NCI-H1436 treated with DMSO at 0.1 percent for 48 hours (cell line): Measurements from ENCODE around the gene NKX2-1.
A peak's percentile ranks its signal among the peaks of the same experiment; 100 is the strongest.
"Not testable (repeated sequence)": the region's sequence is repeated elsewhere in the genome, so short reads cannot be mapped to it uniquely, and the experiment has no call there.

Experiments
- DNase-seq: peaks from one replicate; lab custom pipeline; 2025; lab: John Stamatoyannopoulos, UW

The NKX2-1 gene

GRCh38 chr14:36519431-36520321 lies at the start of gene NKX2-1:
NKX2-1 (minus strand) TSS chr14:36520232; CDS start chr14:36520129, 103 bp downstream.
- peak; percentile 72 for DNase-seq

- peak; percentile 63 for DNase-seq
Observed at GRCh38 chr14:36556811-36557433, 36.9 kb upstream of the NKX2-1 start.

- DNase-seq, result no peak
Observed at GRCh38 chr14:36555998-36556743, 36.1 kb upstream of the NKX2-1 start.

GRCh38 chr14:36553656-36554260 lies 33.7 kb upstream of the NKX2-1 start:
- peak; percentile 6 for DNase-seq

GRCh38 chr14:36550899-36551298 lies 30.9 kb upstream of the NKX2-1 start:
- no peak for DNase-seq

GRCh38 chr14:36544280-36544679 lies 24.2 kb upstream of the NKX2-1 start:
- not testable (repeated sequence) for DNase-seq

- DNase-seq, result no peak
Observed at GRCh38 chr14:36538051-36538450, 18.0 kb upstream of the NKX2-1 start.

- DNase-seq, result no peak
Observed at GRCh38 chr14:36529062-36529461, 9.0 kb upstream of the NKX2-1 start.

GRCh38 chr14:36525746-36526099 lies 5.7 kb upstream of the NKX2-1 start:
- DNase-seq, result no peak

GRCh38 chr14:36524874-36525745 lies 5.1 kb upstream of the NKX2-1 start:
- no peak for DNase-seq

- no peak for DNase-seq
Observed at GRCh38 chr14:36524220-36524837, 4.3 kb upstream of the NKX2-1 start.

- no peak for DNase-seq
Observed at GRCh38 chr14:36522972-36523715, 3.1 kb upstream of the NKX2-1 start.

- DNase-seq, result no peak
Observed at GRCh38 chr14:36522347-36522971, 2.4 kb upstream of the NKX2-1 start.

- DNase-seq, result no peak
Observed at GRCh38 chr14:36521598-36522345, 1.7 kb upstream of the NKX2-1 start.

- no peak for DNase-seq
Observed at GRCh38 chr14:36520601-36521525, 831 bp upstream of the NKX2-1 start.

GRCh38 chr14:36518586-36519430 lies 1.2 kb downstream of the NKX2-1 start:
- DNase-seq, result no peak
